PC-3 (cell line): Measurements from ENCODE around the gene TAF1D. TPM values are rescaled to one million over a fixed set of nuclear protein-coding genes. Genes with fewer than 3 reads are reported as not detected.
A peak's percentile ranks its signal among the peaks of the same experiment; 100 is the strongest.

ENCODE experiments used
- ATAC-seq: fragments of 200-7000 bp; cut with Tn5 transposase; 2 replicates; pipeline ENCODE4 v1.9.1; 2020; ENCODE audit warnings: mild to moderate bottlenecking, moderate library complexity
- BruUV-seq: library from RNA; stranded (reverse); fragments of 400-500 nt; replicated peaks from 2 replicates; lab custom pipeline; 2021; lab: Mats Ljungman, UMichigan
- CTCF ChIA-PET: fragments of 300-600 bp; sonication (Branson Sonifier 250); formaldehyde crosslinking; loops from one replicate; lab custom pipeline; 2022; ENCODE audit warnings: antibody characterized with exemption; lab: Charles Lee
- POLR2A ChIA-PET: fragments of 300-600 bp; sonication (Branson Sonifier 250); formaldehyde crosslinking; loops from one replicate; lab custom pipeline; 2022; ENCODE audit warnings: antibody characterized with exemption; ENCODE audit not compliant: unreplicated experiment; lab: Charles Lee
- DNase-seq: peaks from one replicate; pipeline ENCODE4 v3.0.0-alpha.2; 2015
- H2AFZ ChIP-seq: fragments of 300-600 bp; sonication (generic); 2 replicates; pipeline ENCODE4 v1.6.0; 2016; ENCODE audit warnings: antibody characterized with exemption, low read length
- H3F3A ChIP-seq: fragments of 300-600 bp; sonication (generic); one replicate; pipeline ENCODE4 v1.6.0; 2017; ENCODE audit warnings: antibody characterized with exemption, low read length, control low read depth, mild to moderate bottlenecking; ENCODE audit not compliant: unreplicated experiment
- H3K27ac ChIP-seq: fragments of 300-600 bp; sonication (generic); 2 replicates; pipeline ENCODE4 v1.5.1; 2016; ENCODE audit warnings: mild to moderate bottlenecking, low read length
- H3K27me3 ChIP-seq: fragments of 300-600 bp; sonication (generic); 2 replicates; pipeline ENCODE4 v1.6.1; 2016; ENCODE audit warnings: low read length, mixed read lengths
- H3K36me3 ChIP-seq: fragments of 300-600 bp; sonication (generic); 2 replicates; pipeline ENCODE4 v1.6.1; 2016; ENCODE audit warnings: low read depth, mixed run types, low read length, mixed read lengths
- H3K4me1 ChIP-seq: fragments of 300-600 bp; sonication (generic); 2 replicates; pipeline ENCODE4 v1.5.1; 2016; ENCODE audit warnings: low read length; ENCODE audit not compliant: insufficient read depth
- H3K4me2 ChIP-seq: fragments of 300-600 bp; sonication (generic); 2 replicates; pipeline ENCODE4 v1.6.0; 2016; ENCODE audit warnings: low read length
- H3K4me3 ChIP-seq: fragments of 300-600 bp; sonication (generic); 2 replicates; pipeline ENCODE4 v1.5.1; 2016; ENCODE audit warnings: mild to moderate bottlenecking, low read length, mixed read lengths
- H3K79me2 ChIP-seq: fragments of 300-600 bp; sonication (generic); 2 replicates; pipeline ENCODE4 v1.6.1; 2017; ENCODE audit warnings: low read length, mixed read lengths
- H3K9ac ChIP-seq: fragments of 300-600 bp; sonication (generic); 2 replicates; pipeline ENCODE4 v1.6.0; 2016; ENCODE audit warnings: mild to moderate bottlenecking, low read length
- H3K9me2 ChIP-seq: fragments of 300-600 bp; sonication (generic); replicated peaks from 2 replicates; pipeline ENCODE4 v1.6.1; 2016; ENCODE audit warnings: mixed run types, low read length, mixed read lengths
- H3K9me3 ChIP-seq: fragments of 300-600 bp; sonication (generic); 2 replicates; pipeline ENCODE4 v1.6.1; 2016; ENCODE audit warnings: low read length, mixed read lengths
- H4K20me1 ChIP-seq: fragments of 300-600 bp; sonication (generic); 2 replicates; pipeline ENCODE4 v1.6.1; 2016; ENCODE audit warnings: low read length, mixed read lengths
- CTCF ChIP-seq: fragments of 300-600 bp; sonication (generic); conservative IDR thresholded peaks from 2 replicates; pipeline ENCODE4 v1.5.1; 2017; ENCODE audit warnings: antibody characterized with exemption, low read depth, mild to moderate bottlenecking, low read length
- EZH2 ChIP-seq: fragments of 300-600 bp; sonication (generic); IDR thresholded peaks from one replicate; pipeline ENCODE4 v1.6.1; 2017; ENCODE audit warnings: antibody characterized with exemption, mild to moderate bottlenecking, low read length; ENCODE audit not compliant: unreplicated experiment
- EZH2phosphoT487 ChIP-seq: fragments of 300-600 bp; sonication (generic); IDR thresholded peaks from 2 replicates; pipeline ENCODE4 v1.6.1; 2018; ENCODE audit warnings: mild to moderate bottlenecking, antibody characterized with exemption, low read length, borderline replicate concordance
- intact Hi-C: fragments of 100-400 bp; cut with micrococcal nuclease; formaldehyde crosslinking; loops from 2 replicates; pipeline ENCODE4 v1.9.0; 2023
- total RNA-seq: library from RNA; depleted of rRNA; stranded (reverse); fragments of >200 nt; gene quantifications from 2 replicates; pipeline ENCODE4 v1.2.3, GENCODE V29; 2014

The TAF1D gene
- total RNA-seq, 1 experiment from 2014 or later: 135 TPM

- ChIA-PET POLR2A (interaction anchor here (0.7 to 2.2 kb wide), 7 partner anchors 43 to 738 kb away, joined by 4 to 22 read pairs (median 5); partner anchors contain the start of genes C11orf54 and TAF1D), CTCF (interaction anchor here (0.8 to 1.0 kb wide), 3 partner anchors 58 to 111 kb away, joined by 3 to 4 read pairs (median 3); partner anchors contain the start of gene VSTM5)
- Histone ChIP-seq H3K27me3 (no peaks in the 10 kb centered on the region), H3K4me1 (peaks cover 23% of the 10 kb centered on the region), H3K36me3 (peaks cover 9% of the 10 kb centered on the region; the same call in 1 of the 2 replicates), H3K9me2 (no peaks in the 10 kb centered on the region), H3K4me3 (peak within 1 kb of the TSS; percentile 92), H3K79me2 (peaks cover 58% of the 10 kb centered on the region), H3K9ac (peak within 1 kb of the TSS; percentile 92), H3F3A (no peaks in the 10 kb centered on the region), H3K9me3 (no peaks in the 10 kb centered on the region), H3K4me2 (peak within 1 kb of the TSS; percentile 97), H4K20me1 (peaks cover 41% of the 10 kb centered on the region), H3K27ac (peak within 1 kb of the TSS; percentile 74), H2AFZ (peak within 1 kb of the TSS; percentile 70)
- intact Hi-C loops: loop anchor here (1.0 to 2.0 kb wide), 2 partner anchors 43 to 66 kb away; partner anchors contain the start of genes C11orf54, TAF1D and VSTM5
- peak; percentile 93 for ATAC-seq
- TF ChIP-seq CTCF (peak; percentile 59), EZH2phosphoT487 (no peak), EZH2 (no peak)
- DNase-seq: peak; percentile 98
- TSS peak; percentile 60 for BruUV-seq
These were observed 43.0 kb upstream of the TAF1D start, which contains the start of gene MED17 for GRCh38 chr11:93784145-93784934. MED17 (plus strand) TSS chr11:93784282; CDS start chr11:93784514, 232 bp downstream.

DNA sequence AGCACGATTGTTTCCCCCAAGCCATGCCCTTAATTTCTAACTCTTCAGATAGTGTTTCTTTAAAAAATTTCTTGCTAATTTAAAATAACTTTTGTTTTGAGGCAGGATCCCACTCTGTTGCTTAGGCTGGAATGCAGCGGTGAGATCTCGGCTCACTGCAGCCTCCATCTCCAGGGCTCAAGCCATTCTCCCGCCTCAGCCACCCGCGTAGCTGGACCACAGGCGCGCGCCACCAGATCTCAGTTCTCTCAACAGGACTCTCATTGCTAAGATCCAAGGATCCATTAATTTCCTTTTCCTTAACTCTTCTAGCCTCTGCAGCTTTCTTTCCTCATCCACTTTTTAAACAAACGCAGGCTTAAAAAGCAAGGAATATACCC, 42.5 kb upstream of the TAF1D start:
- TF ChIP-seq CTCF: no peak
- no peak for TF ChIP-seq EZH2phosphoT487
- TF ChIP-seq EZH2: no peak
- intact Hi-C loops: loop anchor here (1.0 to 2.0 kb wide), 2 partner anchors 42 to 67 kb away; partner anchors contain the start of genes C11orf54, TAF1D and VSTM5

More for the DNA sequence above, 42.5 kb upstream of the TAF1D start:
- ChIA-PET POLR2A (interaction anchor here (0.7 to 2.2 kb wide), 7 partner anchors 42 to 738 kb away, joined by 4 to 22 read pairs (median 5); partner anchors contain the start of genes C11orf54 and TAF1D), CTCF (interaction anchor here (0.8 to 1.0 kb wide), 3 partner anchors 59 to 112 kb away, joined by 3 to 4 read pairs (median 3); partner anchors contain the start of gene VSTM5)
- no peak for DNase-seq
- Histone ChIP-seq H3K27me3 (no peaks in the 10 kb centered on the region), H3F3A (no peaks in the 10 kb centered on the region), H3K36me3 (peaks cover 3% of the 10 kb centered on the region; the same call in 1 of the 2 replicates), H4K20me1 (peaks cover 37% of the 10 kb centered on the region), H3K27ac (peak overlapping the region; percentile 74), H2AFZ (peak overlapping the region; percentile 70), H3K4me1 (peaks cover 23% of the 10 kb centered on the region), H3K4me3 (peak overlapping the region; percentile 92), H3K9me2 (no peaks in the 10 kb centered on the region), H3K4me2 (peak overlapping the region; percentile 97), H3K9ac (peak overlapping the region; percentile 92), H3K79me2 (peaks cover 52% of the 10 kb centered on the region), H3K9me3 (no peaks in the 10 kb centered on the region)
- TSS peak; percentile 75 for BruUV-seq
- ATAC-seq: peak; percentile 64
